Measurements from ENCODE around the gene SOS1.

The SOS1 gene

GRCh38 chr2:39069136-39069515, 51.7 kb downstream of the SOS1 start:
- Histone ChIP-seq H3K4me3 (IDR thresholded peaks at IDR 0.05; ENCODE audit: insufficient read depth, low read depth, low read length) (no peak overlapping the region), H4K20me1 (ENCODE audit: insufficient read depth) (no peaks in the 10 kb centered on the region), H3K4me2 (no peak overlapping the region), H3K27ac (no peak overlapping the region), H2AFZ (ENCODE audit: low read depth) (no peak overlapping the region), H3K36me3 (ENCODE audit: insufficient read depth) (no peaks in the 10 kb centered on the region), H3K27me3 (ENCODE audit: insufficient read depth, low read depth) (no peaks in the 10 kb centered on the region), H3K79me2 (ENCODE audit: insufficient read depth, low read depth) (peaks cover 22% of the 10 kb centered on the region; the same call in 1 of the 2 replicates), H3K9ac (no peak overlapping the region), H3K4me1 (ENCODE audit: low read depth, poor library complexity, severe bottlenecking) (peaks cover 6% of the 10 kb centered on the region)
- TF ChIP-seq CTCF (conservative IDR thresholded peaks at IDR 0.05; ENCODE audit: low read depth, low read length), result no peak

- no peak overlapping the region for H3K9ac ChIP-seq
- no peaks in the 10 kb centered on the region for H3K36me3 ChIP-seq (ENCODE audit: insufficient read depth)
- H3K27me3 ChIP-seq (ENCODE audit: insufficient read depth, low read depth), result no peaks in the 10 kb centered on the region
- no peaks in the 10 kb centered on the region for H4K20me1 ChIP-seq (ENCODE audit: insufficient read depth)
- no peak overlapping the region for H3K27ac ChIP-seq
- no peak overlapping the region for H3K4me2 ChIP-seq
- H3K4me3 ChIP-seq (IDR thresholded peaks at IDR 0.05; ENCODE audit: insufficient read depth, low read depth, low read length), result no peak overlapping the region
- H2AFZ ChIP-seq (ENCODE audit: low read depth), result no peak overlapping the region
- H3K79me2 ChIP-seq (ENCODE audit: insufficient read depth, low read depth), result peaks cover 22% of the 10 kb centered on the region; the same call in 1 of the 2 replicates
- H3K4me1 ChIP-seq (ENCODE audit: low read depth, poor library complexity, severe bottlenecking), result peaks cover 6% of the 10 kb centered on the region
- TF ChIP-seq CTCF (conservative IDR thresholded peaks at IDR 0.05; ENCODE audit: low read depth, low read length), result no peak
Measured at GRCh38 chr2:39068299-39069135, 52.3 kb downstream of the SOS1 start.

DNA sequence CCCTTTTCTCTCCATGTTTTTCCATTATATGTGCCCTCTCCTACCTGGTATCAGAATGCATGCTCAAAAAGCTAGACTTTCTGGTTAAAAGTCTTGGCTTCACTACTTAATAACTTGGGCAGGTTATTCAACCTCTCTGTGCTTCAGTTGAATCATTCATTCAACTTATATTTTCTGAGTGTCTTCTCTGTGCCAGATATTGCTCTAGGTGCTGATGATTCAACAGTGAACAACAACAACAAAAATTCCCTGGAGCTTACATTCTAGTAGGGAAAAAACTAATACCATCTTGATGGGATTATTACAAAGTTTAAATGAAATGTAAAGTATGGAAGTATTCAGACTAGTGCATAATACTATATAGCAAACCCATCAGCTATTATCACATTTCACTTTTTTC, 55.2 kb downstream of the SOS1 start:
- H4K20me1 ChIP-seq (ENCODE audit: insufficient read depth), result no peaks in the 10 kb centered on the region
- H3K79me2 ChIP-seq (ENCODE audit: insufficient read depth, low read depth), result peaks cover 10% of the 10 kb centered on the region; the same call in 1 of the 2 replicates
- TF ChIP-seq CTCF (conservative IDR thresholded peaks at IDR 0.05; ENCODE audit: low read depth, low read length), result no peak

DNA sequence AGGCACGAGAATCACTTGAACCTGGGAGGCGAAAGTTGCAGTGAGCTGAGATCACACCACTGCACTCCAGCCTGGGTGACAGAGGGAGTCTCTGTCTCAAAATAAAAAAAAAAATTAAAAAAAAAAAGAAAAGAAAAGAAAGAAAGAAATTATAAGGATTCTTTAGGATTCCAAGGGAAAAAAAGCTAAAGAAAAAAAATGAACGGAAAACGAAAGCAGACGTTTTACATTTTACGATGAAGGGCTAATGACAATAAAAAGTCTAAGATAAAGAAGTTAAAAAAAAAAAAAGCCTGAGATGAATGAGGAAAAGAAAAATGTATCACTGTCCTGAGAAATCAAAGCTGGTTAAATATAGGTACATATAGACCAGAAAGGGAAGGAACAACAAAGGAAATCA, 58.5 kb downstream of the SOS1 start:
- no peak for TF ChIP-seq CTCF (conservative IDR thresholded peaks at IDR 0.05; ENCODE audit: low read depth, low read length)
- Histone ChIP-seq H4K20me1 (ENCODE audit: insufficient read depth) (no peaks in the 10 kb centered on the region), H3K27ac (no peak overlapping the region), H3K36me3 (ENCODE audit: insufficient read depth) (no peaks in the 10 kb centered on the region), H2AFZ (ENCODE audit: low read depth) (no peak overlapping the region), H3K4me2 (no peak overlapping the region), H3K4me3 (IDR thresholded peaks at IDR 0.05; ENCODE audit: insufficient read depth, low read depth, low read length) (no peak overlapping the region), H3K79me2 (ENCODE audit: insufficient read depth, low read depth) (no peaks in the 10 kb centered on the region; the same call in 1 of the 2 replicates), H3K27me3 (ENCODE audit: insufficient read depth, low read depth) (no peaks in the 10 kb centered on the region), H3K9ac (no peak overlapping the region), H3K4me1 (ENCODE audit: low read depth, poor library complexity, severe bottlenecking) (peaks cover 22% of the 10 kb centered on the region)

More for the DNA sequence above, 55.2 kb downstream of the SOS1 start:
- no peak overlapping the region for H3K9ac ChIP-seq
- H3K4me3 ChIP-seq (IDR thresholded peaks at IDR 0.05; ENCODE audit: insufficient read depth, low read depth, low read length), result no peak overlapping the region
- H3K27ac ChIP-seq, result no peak overlapping the region
- H3K36me3 ChIP-seq (ENCODE audit: insufficient read depth), result no peaks in the 10 kb centered on the region
- no peak overlapping the region for H2AFZ ChIP-seq (ENCODE audit: low read depth)
- H3K4me1 ChIP-seq (ENCODE audit: low read depth, poor library complexity, severe bottlenecking), result peaks cover 6% of the 10 kb centered on the region
- H3K4me2 ChIP-seq, result no peak overlapping the region
- no peaks in the 10 kb centered on the region for H3K27me3 ChIP-seq (ENCODE audit: insufficient read depth, low read depth)

Data from KMS-11 (cell line).